Cardiac muscle cell (in vitro differentiated cells and primary cell): ENCODE data around the gene PODNL1. TPM values are rescaled to one million over a fixed set of nuclear protein-coding genes. Genes with fewer than 3 reads are reported as not detected.

ENCODE experiments used
- DNase-seq, 2 donors: peaks; one replicate each; pipeline versions ENCODE4 v3.0.0 to v3.0.0-alpha.2; 2010 to 2017; ENCODE audit warnings: low read depth in 1 of 2, low spot score in 1 of 2
- H3K27ac ChIP-seq: fragments of 200-600 bp; sonication (generic); 2 replicates; pipeline ENCODE4 v1.5.1; 2016
- H3K27me3 ChIP-seq: fragments of 200-600 bp; sonication (generic); 2 replicates; pipeline ENCODE4 v1.6.0; 2016; ENCODE audit warnings: control low read depth
- H3K36me3 ChIP-seq: fragments of 200-600 bp; sonication (generic); 2 replicates; pipeline ENCODE4 v1.5.1; 2016; ENCODE audit warnings: control low read depth
- H3K4me1 ChIP-seq: fragments of 200-600 bp; sonication (generic); 2 replicates; pipeline ENCODE4 v1.8.1; 2017; ENCODE audit warnings: low read depth, mild to moderate bottlenecking, mixed run types
- H3K4me3 ChIP-seq: fragments of 200-600 bp; sonication (generic); 2 replicates; pipeline ENCODE4 v1.5.1; 2016; ENCODE audit warnings: mild to moderate bottlenecking
- H3K9me3 ChIP-seq: fragments of 200-600 bp; sonication (generic); 2 replicates; pipeline ENCODE4 v1.5.1; 2017; ENCODE audit warnings: low read depth, mild to moderate bottlenecking, control low read depth
- CTCF ChIP-seq: IDR thresholded peaks from 2 replicates; pipeline ENCODE4 v1.5.1; 2012; ENCODE audit warnings: low read depth, mild to moderate bottlenecking, low read length
- polyA plus RNA-seq: library from polyadenylated mRNA; unstranded; fragments of >200 nt; fragmentation: Nextera tagmentation; extraction: Ambion mirVana; gene quantifications from 2 replicates; pipeline ENCODE4 v1.2.1, GENCODE V29; 2016
- total RNA-seq: library from RNA; depleted of rRNA; stranded (reverse); fragments of >200 nt; gene quantifications from 2 replicates; pipeline ENCODE4 v1.2.3, GENCODE V29; 2016

The PODNL1 gene
- total and polyA plus RNA-seq, 2 experiments from 2014 or later = 0.24 TPM; not detected in 1

DNA sequence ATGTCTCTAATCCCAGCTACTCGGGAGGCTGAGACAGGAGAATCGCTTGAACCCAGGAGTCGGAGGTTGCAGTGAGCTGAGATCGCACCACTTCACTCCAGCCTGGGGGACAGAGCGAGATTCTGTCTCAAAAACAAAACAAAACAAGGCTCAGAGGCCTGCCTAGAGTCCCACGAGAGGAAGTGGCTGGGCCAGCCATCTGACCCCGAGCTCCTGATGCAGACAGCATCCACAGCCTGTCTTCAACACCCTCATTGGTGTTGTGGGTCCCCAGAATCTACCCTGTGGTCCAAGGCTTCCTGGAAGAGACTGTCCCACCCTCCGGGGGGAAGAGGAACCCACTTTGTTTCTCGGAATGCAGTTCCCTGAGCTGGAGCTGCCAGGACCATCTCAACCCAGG, 43.2 kb upstream of the PODNL1 start:
- Histone ChIP-seq H3K4me1 (peaks cover 16% of the 10 kb centered on the region), H3K9me3 (no peaks in the 10 kb centered on the region), H3K27me3 (no peaks in the 10 kb centered on the region), H3K36me3 (no peaks in the 10 kb centered on the region), H3K4me3 (no peak overlapping the region), H3K27ac (no peak overlapping the region)
- no peak for DNase-seq
- TF ChIP-seq CTCF = no peak

GRCh38 chr19:13981021-13981420, 42.8 kb upstream of the PODNL1 start:
- no peaks in the 10 kb centered on the region for H3K9me3 ChIP-seq
- TF ChIP-seq CTCF = no peak
- no peak overlapping the region for H3K27ac ChIP-seq
- no peak overlapping the region for H3K4me3 ChIP-seq
- no peak for DNase-seq
- H3K36me3 ChIP-seq = no peaks in the 10 kb centered on the region
- peaks cover 11% of the 10 kb centered on the region for H3K4me1 ChIP-seq
- H3K27me3 ChIP-seq = no peaks in the 10 kb centered on the region

- Histone ChIP-seq H3K4me3 (no peak overlapping the region), H3K27me3 (no peaks in the 10 kb centered on the region), H3K9me3 (no peaks in the 10 kb centered on the region), H3K4me1 (peaks cover 7% of the 10 kb centered on the region), H3K27ac (no peak overlapping the region), H3K36me3 (no peaks in the 10 kb centered on the region)
- no peak for TF ChIP-seq CTCF
- no peak for DNase-seq
These were observed 42.1 kb upstream of the PODNL1 start for GRCh38 chr19:13980340-13980739.

DNA sequence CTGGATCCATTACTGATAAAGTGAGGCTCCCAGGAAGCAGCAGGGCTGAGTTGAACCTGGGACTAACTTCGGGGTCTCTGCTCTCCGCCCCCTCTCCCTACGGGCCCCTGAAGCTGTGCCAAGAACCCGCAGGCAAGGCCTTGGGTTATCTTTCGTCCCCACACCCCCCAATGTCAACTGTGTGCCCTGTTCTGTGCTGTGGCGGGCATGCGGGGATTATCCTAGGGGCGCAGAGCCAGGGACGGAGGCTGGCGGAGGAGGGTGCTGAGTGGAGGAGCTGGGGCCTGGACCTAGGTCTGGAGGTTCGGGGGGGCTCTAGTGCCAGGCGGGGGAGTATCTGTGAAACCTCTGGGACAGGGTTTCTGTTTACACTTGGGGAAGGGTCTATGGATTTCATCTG, 41.5 kb upstream of the PODNL1 start:
- Histone ChIP-seq H3K27ac (no peak overlapping the region), H3K4me1 (peaks cover 7% of the 10 kb centered on the region), H3K27me3 (no peaks in the 10 kb centered on the region)

GRCh38 chr19:13979244-13979615, 41.0 kb upstream of the PODNL1 start:
- H3K36me3 ChIP-seq = no peaks in the 10 kb centered on the region

More for the DNA sequence above, 41.5 kb upstream of the PODNL1 start:
- Histone ChIP-seq H3K36me3 (no peaks in the 10 kb centered on the region), H3K4me3 (no peak overlapping the region), H3K9me3 (no peaks in the 10 kb centered on the region)
- TF ChIP-seq CTCF = no peak
- DNase-seq = no peak

More at GRCh38 chr19:13979244-13979615, 41.0 kb upstream of the PODNL1 start:
- no peaks in the 10 kb centered on the region for H3K27me3 ChIP-seq
- H3K4me1 ChIP-seq = peaks cover 7% of the 10 kb centered on the region
- peak in 1 of 2 donors; percentile 20 for DNase-seq
- no peak overlapping the region for H3K27ac ChIP-seq
- H3K4me3 ChIP-seq = peak overlapping the region; percentile 28
- H3K9me3 ChIP-seq = no peaks in the 10 kb centered on the region
- TF ChIP-seq CTCF = no peak
